GM12892 (cell line): ENCODE results near the gene S100G.

Experiments used
- POLR2A ChIP-seq: IDR thresholded peaks from 2 replicates; pipeline ENCODE4 v1.6.1; 2011; ENCODE audit warnings: low read depth, low read length, control low read depth
- POLR2AphosphoS5 ChIP-seq: IDR thresholded peaks from 2 replicates; pipeline ENCODE4 v1.6.1; 2011; ENCODE audit warnings: low read depth, low read length, control low read depth
- TAF1 ChIP-seq: IDR thresholded peaks from 2 replicates; pipeline ENCODE4 v1.6.1; 2011; ENCODE audit warnings: low read depth, mild to moderate bottlenecking, control low read depth, low read length, borderline replicate concordance

DNA sequence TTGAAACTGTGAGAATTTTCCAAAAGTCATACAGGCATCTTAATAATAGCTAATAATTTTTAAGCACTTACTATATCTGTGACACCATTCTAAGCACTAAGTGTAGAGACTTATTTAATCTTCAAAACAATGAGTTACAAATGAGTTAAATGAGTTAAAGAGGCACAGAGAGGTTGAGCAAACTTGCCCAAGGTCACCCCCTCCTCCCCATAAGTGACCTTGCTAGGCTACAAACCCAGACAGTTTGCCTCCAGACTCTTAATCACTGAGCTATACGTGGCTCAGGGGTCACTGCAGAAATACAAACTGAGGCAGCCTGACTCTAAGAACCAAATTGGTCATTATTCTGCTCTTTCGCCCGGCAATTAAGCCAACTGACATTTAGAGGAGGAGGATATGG, 47.0 kb downstream of the S100G start:
- TF ChIP-seq POLR2A (no peak), POLR2AphosphoS5 (no peak), TAF1 (no peak)
